ENCODE data around the gene TPSD1. TPM values are rescaled to one million over a fixed set of nuclear protein-coding genes. Genes with fewer than 3 reads are reported as not detected.

Gene TPSD1
- total and polyA plus RNA-seq, 2 experiments from 2014 or later: 0.17 TPM; not detected in 1

DNA sequence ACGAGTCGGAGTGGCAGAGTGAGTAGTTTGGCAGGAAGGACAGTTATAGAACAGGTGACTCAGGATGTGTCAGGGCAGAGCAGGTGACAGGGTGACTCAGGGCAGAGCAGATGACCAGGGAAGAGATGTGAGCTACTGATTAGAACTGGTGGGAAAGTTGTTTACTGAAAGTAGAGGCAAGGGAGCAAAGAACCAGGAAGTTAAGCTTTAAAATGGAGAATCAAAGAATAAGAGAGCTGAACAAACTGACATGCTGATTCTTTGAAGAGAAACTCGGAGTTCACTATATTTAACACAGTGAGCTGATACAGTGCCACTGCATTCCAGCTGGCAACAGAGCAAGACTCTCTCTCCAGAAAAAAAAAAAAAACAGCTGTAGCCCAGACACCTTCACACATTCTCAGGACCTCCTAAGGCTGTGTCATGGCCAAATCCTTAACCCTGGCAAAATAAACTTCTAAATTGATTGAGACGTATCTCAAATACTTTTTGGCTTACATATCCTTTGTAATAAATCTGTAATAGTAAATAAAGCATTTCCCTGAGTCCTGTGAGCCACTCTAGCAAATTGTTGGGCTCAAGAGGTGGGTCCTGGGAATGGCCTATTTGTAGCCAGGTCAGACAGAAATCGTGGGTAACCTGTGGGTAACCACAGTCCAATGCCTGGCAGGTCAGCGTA lies 41.3 kb downstream of the TPSD1 start (continued):
- TF ChIP-seq STAT1 (IDR thresholded peaks at IDR 0.05; ENCODE audit: unreplicated experiment) (no peak), EZH2phosphoT487 (IDR thresholded peaks at IDR 0.05; ENCODE audit: unreplicated experiment) (no peak)
- TF ChIP-seq, protein P1, sequence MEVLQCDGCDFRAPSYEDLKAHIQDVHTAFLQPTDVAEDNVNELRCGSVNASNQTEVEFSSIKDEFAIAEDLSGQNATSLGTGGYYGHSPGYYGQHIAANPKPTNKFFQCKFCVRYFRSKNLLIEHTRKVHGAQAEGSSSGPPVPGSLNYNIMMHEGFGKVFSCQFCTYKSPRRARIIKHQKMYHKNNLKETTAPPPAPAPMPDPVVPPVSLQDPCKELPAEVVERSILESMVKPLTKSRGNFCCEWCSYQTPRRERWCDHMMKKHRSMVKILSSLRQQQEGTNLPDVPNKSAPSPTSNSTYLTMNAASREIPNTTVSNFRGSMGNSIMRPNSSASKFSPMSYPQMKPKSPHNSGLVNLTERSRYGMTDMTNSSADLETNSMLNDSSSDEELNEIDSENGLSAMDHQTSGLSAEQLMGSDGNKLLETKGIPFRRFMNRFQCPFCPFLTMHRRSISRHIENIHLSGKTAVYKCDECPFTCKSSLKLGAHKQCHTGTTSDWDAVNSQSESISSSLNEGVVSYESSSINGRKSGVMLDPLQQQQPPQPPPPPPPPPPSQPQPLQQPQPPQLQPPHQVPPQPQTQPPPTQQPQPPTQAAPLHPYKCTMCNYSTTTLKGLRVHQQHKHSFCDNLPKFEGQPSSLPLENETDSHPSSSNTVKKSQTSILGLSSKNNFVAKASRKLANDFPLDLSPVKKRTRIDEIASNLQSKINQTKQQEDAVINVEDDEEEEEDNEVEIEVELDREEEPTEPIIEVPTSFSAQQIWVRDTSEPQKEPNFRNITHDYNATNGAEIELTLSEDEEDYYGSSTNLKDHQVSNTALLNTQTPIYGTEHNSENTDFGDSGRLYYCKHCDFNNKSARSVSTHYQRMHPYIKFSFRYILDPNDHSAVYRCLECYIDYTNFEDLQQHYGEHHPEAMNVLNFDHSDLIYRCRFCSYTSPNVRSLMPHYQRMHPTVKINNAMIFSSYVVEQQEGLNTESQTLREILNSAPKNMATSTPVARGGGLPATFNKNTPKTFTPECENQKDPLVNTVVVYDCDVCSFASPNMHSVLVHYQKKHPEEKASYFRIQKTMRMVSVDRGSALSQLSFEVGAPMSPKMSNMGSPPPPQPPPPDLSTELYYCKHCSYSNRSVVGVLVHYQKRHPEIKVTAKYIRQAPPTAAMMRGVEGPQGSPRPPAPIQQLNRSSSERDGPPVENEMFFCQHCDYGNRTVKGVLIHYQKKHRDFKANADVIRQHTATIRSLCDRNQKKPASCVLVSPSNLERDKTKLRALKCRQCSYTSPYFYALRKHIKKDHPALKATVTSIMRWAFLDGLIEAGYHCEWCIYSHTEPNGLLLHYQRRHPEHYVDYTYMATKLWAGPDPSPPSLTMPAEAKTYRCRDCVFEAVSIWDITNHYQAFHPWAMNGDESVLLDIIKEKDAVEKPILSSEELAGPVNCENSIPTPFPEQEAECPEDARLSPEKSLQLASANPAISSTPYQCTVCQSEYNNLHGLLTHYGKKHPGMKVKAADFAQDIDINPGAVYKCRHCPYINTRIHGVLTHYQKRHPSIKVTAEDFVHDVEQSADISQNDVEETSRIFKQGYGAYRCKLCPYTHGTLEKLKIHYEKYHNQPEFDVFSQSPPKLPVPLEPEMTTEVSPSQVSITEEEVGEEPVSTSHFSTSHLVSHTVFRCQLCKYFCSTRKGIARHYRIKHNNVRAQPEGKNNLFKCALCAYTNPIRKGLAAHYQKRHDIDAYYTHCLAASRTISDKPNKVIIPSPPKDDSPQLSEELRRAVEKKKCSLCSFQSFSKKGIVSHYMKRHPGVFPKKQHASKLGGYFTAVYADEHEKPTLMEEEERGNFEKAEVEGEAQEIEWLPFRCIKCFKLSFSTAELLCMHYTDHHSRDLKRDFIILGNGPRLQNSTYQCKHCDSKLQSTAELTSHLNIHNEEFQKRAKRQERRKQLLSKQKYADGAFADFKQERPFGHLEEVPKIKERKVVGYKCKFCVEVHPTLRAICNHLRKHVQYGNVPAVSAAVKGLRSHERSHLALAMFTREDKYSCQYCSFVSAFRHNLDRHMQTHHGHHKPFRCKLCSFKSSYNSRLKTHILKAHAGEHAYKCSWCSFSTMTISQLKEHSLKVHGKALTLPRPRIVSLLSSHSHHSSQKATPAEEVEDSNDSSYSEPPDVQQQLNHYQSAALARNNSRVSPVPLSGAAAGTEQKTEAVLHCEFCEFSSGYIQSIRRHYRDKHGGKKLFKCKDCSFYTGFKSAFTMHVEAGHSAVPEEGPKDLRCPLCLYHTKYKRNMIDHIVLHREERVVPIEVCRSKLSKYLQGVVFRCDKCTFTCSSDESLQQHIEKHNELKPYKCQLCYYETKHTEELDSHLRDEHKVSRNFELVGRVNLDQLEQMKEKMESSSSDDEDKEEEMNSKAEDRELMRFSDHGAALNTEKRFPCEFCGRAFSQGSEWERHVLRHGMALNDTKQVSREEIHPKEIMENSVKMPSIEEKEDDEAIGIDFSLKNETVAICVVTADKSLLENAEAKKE (CRISPR knock-in tag; IDR thresholded peaks at IDR 0.05): no peak
- TF ChIP-seq, protein P2, sequence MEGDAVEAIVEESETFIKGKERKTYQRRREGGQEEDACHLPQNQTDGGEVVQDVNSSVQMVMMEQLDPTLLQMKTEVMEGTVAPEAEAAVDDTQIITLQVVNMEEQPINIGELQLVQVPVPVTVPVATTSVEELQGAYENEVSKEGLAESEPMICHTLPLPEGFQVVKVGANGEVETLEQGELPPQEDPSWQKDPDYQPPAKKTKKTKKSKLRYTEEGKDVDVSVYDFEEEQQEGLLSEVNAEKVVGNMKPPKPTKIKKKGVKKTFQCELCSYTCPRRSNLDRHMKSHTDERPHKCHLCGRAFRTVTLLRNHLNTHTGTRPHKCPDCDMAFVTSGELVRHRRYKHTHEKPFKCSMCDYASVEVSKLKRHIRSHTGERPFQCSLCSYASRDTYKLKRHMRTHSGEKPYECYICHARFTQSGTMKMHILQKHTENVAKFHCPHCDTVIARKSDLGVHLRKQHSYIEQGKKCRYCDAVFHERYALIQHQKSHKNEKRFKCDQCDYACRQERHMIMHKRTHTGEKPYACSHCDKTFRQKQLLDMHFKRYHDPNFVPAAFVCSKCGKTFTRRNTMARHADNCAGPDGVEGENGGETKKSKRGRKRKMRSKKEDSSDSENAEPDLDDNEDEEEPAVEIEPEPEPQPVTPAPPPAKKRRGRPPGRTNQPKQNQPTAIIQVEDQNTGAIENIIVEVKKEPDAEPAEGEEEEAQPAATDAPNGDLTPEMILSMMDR (conservative IDR thresholded peaks at IDR 0.05; ENCODE audit: low read depth in 2 of 2): no peak

DNA sequence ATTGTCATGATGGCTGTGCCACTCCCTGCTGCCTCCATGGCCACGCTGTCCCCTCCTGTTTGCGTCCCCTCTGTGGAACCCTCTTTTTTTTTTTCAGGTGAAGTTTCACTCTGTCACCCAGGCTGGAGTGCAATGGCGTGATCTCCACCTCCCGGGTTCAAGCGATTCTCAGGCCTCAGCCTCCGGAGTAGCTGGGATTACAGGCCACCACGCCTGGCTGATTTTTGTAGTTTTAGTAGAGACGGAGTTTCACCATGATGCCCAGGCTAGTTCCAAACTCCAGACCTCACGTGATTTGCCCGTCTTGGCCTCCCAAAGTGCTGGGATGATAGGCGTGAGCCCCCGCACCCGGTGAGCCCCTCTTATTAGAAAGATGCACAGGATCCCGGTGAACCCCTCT lies 42.5 kb downstream of the TPSD1 start:
- DNase-seq (ENCODE audit: low spot score) (no peak), ATAC-seq (no peak)
- Mint-ChIP-seq H3K9me3 (no peaks in the 10 kb centered on the region), H3K36me3 (ENCODE audit: low read depth) (no peaks in the 10 kb centered on the region), H3K27ac (no peak overlapping the region), H3K27me3 (ENCODE audit: insufficient read depth, low read depth, poor library complexity) (peaks cover 25% of the 10 kb centered on the region), H3K4me3 (no peak overlapping the region), H3K4me1 (peaks cover 29% of the 10 kb centered on the region)
- no peaks in the 10 kb centered on the region for H3K9me2 ChIP-seq (ENCODE audit: insufficient read depth)
- H2AFZ ChIP-seq: no peak overlapping the region
- no peak overlapping the region for H3K27ac ChIP-seq (ENCODE audit: low read depth)
- no peaks in the 10 kb centered on the region for H3K79me2 ChIP-seq (replicated peaks; ENCODE audit: insufficient read depth)
- H4K20me1 ChIP-seq (replicated peaks; ENCODE audit: insufficient read depth): no peaks in the 10 kb centered on the region
- no peaks in the 10 kb centered on the region; the same call in 1 of the 2 replicates for H3K27me3 ChIP-seq (ENCODE audit: insufficient read depth)
- peaks cover 13% of the 10 kb centered on the region for H3K4me1 ChIP-seq (ENCODE audit: insufficient read depth)
- H3K4me2 ChIP-seq: no peak overlapping the region
- peaks cover 6% of the 10 kb centered on the region; the same call in 1 of the 2 replicates for H3F3A ChIP-seq (replicated peaks; ENCODE audit: low read depth)
- no peak overlapping the region for H3K4me3 ChIP-seq
- no peaks in the 10 kb centered on the region for H3K36me3 ChIP-seq (ENCODE audit: insufficient read depth)
- TF ChIP-seq ETS1 (IDR thresholded peaks at IDR 0.05): no peak
- no peak for TF ChIP-seq JUNB (IDR thresholded peaks at IDR 0.05; ENCODE audit: unreplicated experiment)
- no peak for TF ChIP-seq EZH2 (IDR thresholded peaks at IDR 0.05; ENCODE audit: low read depth, unreplicated experiment)
- TF ChIP-seq ZNF114 (CRISPR knock-in tag; IDR thresholded peaks at IDR 0.05): no peak
- TF ChIP-seq, protein P2 (conservative IDR thresholded peaks at IDR 0.05; ENCODE audit: low read depth in 2 of 2): no peak
- TF ChIP-seq ZNF331 (CRISPR knock-in tag; IDR thresholded peaks at IDR 0.05; ENCODE audit: low read depth): no peak
- TF ChIP-seq STAT1 (IDR thresholded peaks at IDR 0.05; ENCODE audit: unreplicated experiment): no peak
- no peak for TF ChIP-seq CREB1 (CRISPR knock-in tag; IDR thresholded peaks at IDR 0.05; ENCODE audit: low read depth)
- no peak for TF ChIP-seq NANOG (IDR thresholded peaks at IDR 0.05; ENCODE audit: borderline replicate concordance)
